GM18861 (cell line): ENCODE data around the gene STUB1.
"Not testable (repeated sequence)": the region's sequence is repeated elsewhere in the genome, so short reads cannot be mapped to it uniquely, and the experiment has no call there.

Source experiments
- ATAC-seq: cut with Tn5 transposase; IDR thresholded peaks from one replicate; pipeline ENCODE4 v1.9.1; 2021; ENCODE audit not compliant: unreplicated experiment

The STUB1 gene

GRCh38 chr16:711084-711483, 30.9 kb downstream of the STUB1 start:
- ATAC-seq: no peak

GRCh38 chr16:711548-712320, 31.5 kb downstream of the STUB1 start:
- ATAC-seq: no peak

GRCh38 chr16:712740-713250, 32.6 kb downstream of the STUB1 start:
- ATAC-seq: not testable (repeated sequence)

- no peak for ATAC-seq
Observed at GRCh38 chr16:714079-714478, 33.9 kb downstream of the STUB1 start.

- peak; percentile 50 for ATAC-seq
Observed at GRCh38 chr16:714558-715476, 34.6 kb downstream of the STUB1 start, which contains the start of gene METRN. Gene METRN, plus strand, starts transcription at chr16:715118. Its CDS starts 172 bp downstream, at chr16:715290.

- no peak for ATAC-seq
Observed at GRCh38 chr16:715477-716199, 35.4 kb downstream of the STUB1 start.

- ATAC-seq: no peak
Observed at GRCh38 chr16:716200-716568, 36.0 kb downstream of the STUB1 start.

- ATAC-seq: no peak
Observed at GRCh38 chr16:716768-717325, 36.6 kb downstream of the STUB1 start.

GRCh38 chr16:717450-718245, 37.4 kb downstream of the STUB1 start:
- ATAC-seq: no peak

- ATAC-seq: no peak
Observed at GRCh38 chr16:718389-718788, 38.2 kb downstream of the STUB1 start.

GRCh38 chr16:718922-719321, 38.7 kb downstream of the STUB1 start:
- no peak for ATAC-seq

GRCh38 chr16:719815-720446, 39.7 kb downstream of the STUB1 start:
- no peak for ATAC-seq

GRCh38 chr16:720447-720989, 40.3 kb downstream of the STUB1 start:
- ATAC-seq: peak; percentile 10

- peak; percentile 56 for ATAC-seq
Observed at GRCh38 chr16:720990-721764, 41.0 kb downstream of the STUB1 start, which contains the start of gene ANTKMT. Gene ANTKMT, plus strand, starts transcription at chr16:721146. Its CDS starts 129 bp downstream, at chr16:721275.

GRCh38 chr16:721765-722540, 41.7 kb downstream of the STUB1 start:
- no peak for ATAC-seq

GRCh38 chr16:722835-723633, 42.8 kb downstream of the STUB1 start:
- ATAC-seq: no peak

- ATAC-seq: no peak
Observed at GRCh38 chr16:723695-724094, 43.5 kb downstream of the STUB1 start.
